NB4 (cell line): Measurements from ENCODE around the gene POGZ.

Experiments
- DNase-seq: peaks from one replicate; pipeline ENCODE4 v3.0.0; 2010; ENCODE audit warnings: low read depth
- H3K4me3 ChIP-seq: one replicate; pipeline ENCODE4 v1.5.1; 2011; ENCODE audit warnings: mild to moderate bottlenecking, low read depth, low read length, moderate library complexity
- CTCF ChIP-seq: IDR thresholded peaks from one replicate; pipeline ENCODE4 v1.5.1; 2012; ENCODE audit warnings: low read depth, low read length
- MAX ChIP-seq: IDR thresholded peaks from 2 replicates; pipeline ENCODE4 v1.6.1; 2011; ENCODE audit warnings: low read depth, low read length
- MYC ChIP-seq: IDR thresholded peaks from 2 replicates; pipeline ENCODE4 v1.6.1; 2011; ENCODE audit warnings: low read depth, low read length
- POLR2A ChIP-seq: IDR thresholded peaks from 2 replicates; pipeline ENCODE4 v1.6.1; 2011; ENCODE audit warnings: mild to moderate bottlenecking; ENCODE audit not compliant: insufficient read length; ENCODE audit errors: extremely low read depth

POGZ gene

GRCh38 chr1:151495316-151495715 lies 36.0 kb upstream of the POGZ start:
- no peak for DNase-seq
- TF ChIP-seq CTCF (no peak), MYC (no peak), MAX (no peak), POLR2A (no peak)
- H3K4me3 ChIP-seq: no peak overlapping the region

- DNase-seq: no peak
- TF ChIP-seq CTCF: no peak
- TF ChIP-seq POLR2A: no peak
- TF ChIP-seq MAX: no peak
- TF ChIP-seq MYC: no peak
- no peak overlapping the region for H3K4me3 ChIP-seq
These were observed 35.5 kb upstream of the POGZ start for GRCh38 chr1:151494741-151495281.

GRCh38 chr1:151493042-151493441 lies 33.7 kb upstream of the POGZ start:
- H3K4me3 ChIP-seq: no peak overlapping the region
- DNase-seq: no peak
- TF ChIP-seq MYC (no peak), CTCF (no peak), MAX (no peak), POLR2A (no peak)

GRCh38 chr1:151492120-151492519 lies 32.8 kb upstream of the POGZ start:
- H3K4me3 ChIP-seq: no peak overlapping the region
- no peak for TF ChIP-seq CTCF
- TF ChIP-seq MYC: no peak
- TF ChIP-seq MAX: no peak
- TF ChIP-seq POLR2A: no peak
- no peak for DNase-seq

- TF ChIP-seq CTCF (no peak), MYC (no peak), POLR2A (no peak), MAX (no peak)
These were observed 32.3 kb upstream of the POGZ start for GRCh38 chr1:151491641-151492040.

GRCh38 chr1:151486557-151486956 lies 27.3 kb upstream of the POGZ start:
- TF ChIP-seq POLR2A: no peak
- no peak for TF ChIP-seq CTCF
- TF ChIP-seq MAX: no peak
- TF ChIP-seq MYC: no peak
- H3K4me3 ChIP-seq: no peak overlapping the region
- DNase-seq: no peak

More at GRCh38 chr1:151491641-151492040, 32.3 kb upstream of the POGZ start:
- no peak overlapping the region for H3K4me3 ChIP-seq
- no peak for DNase-seq
